NCI-H146 (cell line): ENCODE results near the gene SMPD4.
A peak's percentile ranks its signal among the peaks of the same experiment; 100 is the strongest.
"Not testable (repeated sequence)": the region's sequence is repeated elsewhere in the genome, so short reads cannot be mapped to it uniquely, and the experiment has no call there.

Experiments used
- DNase-seq: peaks from one replicate; lab custom pipeline; 2025; lab: John Stamatoyannopoulos, UW

SMPD4 gene

GRCh38 chr2:130139331-130140280, 41.8 kb downstream of the SMPD4 start:
- not testable (repeated sequence) for DNase-seq

GRCh38 chr2:130138841-130139251, 42.6 kb downstream of the SMPD4 start:
- DNase-seq, result not testable (repeated sequence)

- DNase-seq, result not testable (repeated sequence)
These were observed 43.1 kb downstream of the SMPD4 start for GRCh38 chr2:130138326-130138725.

- not testable (repeated sequence) for DNase-seq
These were observed 44.3 kb downstream of the SMPD4 start for GRCh38 chr2:130137118-130137517.

- not testable (repeated sequence) for DNase-seq
These were observed 44.9 kb downstream of the SMPD4 start for GRCh38 chr2:130136546-130136945.

GRCh38 chr2:130135692-130136541, 45.5 kb downstream of the SMPD4 start:
- DNase-seq, result no peak

- DNase-seq, result peak; percentile 77
These were observed 52.1 kb downstream of the SMPD4 start, which contains the start of gene POTEF for GRCh38 chr2:130129120-130129829. Gene POTEF (minus strand): TSS chr2:130129222. CDS start chr2:130120515, 8,707 bp downstream.

- not testable (repeated sequence) for DNase-seq
These were observed 52.9 kb downstream of the SMPD4 start for GRCh38 chr2:130128464-130128863.

GRCh38 chr2:130127726-130128125, 53.7 kb downstream of the SMPD4 start:
- not testable (repeated sequence) for DNase-seq

- not testable (repeated sequence) for DNase-seq
These were observed 60.5 kb downstream of the SMPD4 start for GRCh38 chr2:130120924-130121323.

- not testable (repeated sequence) for DNase-seq
These were observed 78.6 kb downstream of the SMPD4 start for GRCh38 chr2:130102597-130103363.
